Measurements from ENCODE around the gene FAM120A. TPM values are rescaled to one million over a fixed set of nuclear protein-coding genes. Genes with fewer than 3 reads are reported as not detected.

FAM120A gene
- total and polyA plus RNA-seq, 2 of the 13 experiments (the other 11 are each of a cell fraction or from before 2014, with no cell fraction given): 41.3 to 44.4 TPM

- TF ChIP-seq KDM4B (CRISPR knock-in tag; IDR thresholded peaks at IDR 0.05) (no peak), XBP1 (CRISPR knock-in tag; IDR thresholded peaks at IDR 0.05) (no peak)
These were observed 28.2 kb downstream of the FAM120A start (continued) for GRCh38 chr9:93479726-93480125.

- no peaks in the 10 kb centered on the region for H3K9me3 ChIP-seq (ENCODE audit: low read length)
- FAIRE-seq (no peak), ATAC-seq (no peak), DNase-seq (ENCODE audit: low spot score) (no peak)
- H3K36me3 ChIP-seq (replicated peaks in 1 of 2; ENCODE audit: control insufficient read depth in 1 of 2, insufficient read depth in 2 of 2, low read length in 2 of 2): peaks cover 17 to 61% of the 10 kb centered on the region in 2 experiments
- no peak overlapping the region for H2AFZ ChIP-seq (ENCODE audit: low read length)
- no peaks in the 10 kb centered on the region for H3K27me3 ChIP-seq (ENCODE audit: control insufficient read depth in 1 of 2, insufficient read depth in 2 of 2, low read length in 2 of 2)
- POLR2A ChIA-PET: no interaction called here
- CTCF ChIA-PET (ENCODE audit: low intra/inter-chr PET ratio, low total read pairs): no interaction called here
- no peak overlapping the region for H3K9ac ChIP-seq (ENCODE audit: insufficient read depth, low read depth, low read length)
- no peak overlapping the region for H3K27ac ChIP-seq (ENCODE audit: extremely low read length, insufficient read depth, low read length)
- no peak overlapping the region for H3K4me2 ChIP-seq (ENCODE audit: low read depth, low read length)
- H4K20me1 ChIP-seq (ENCODE audit: insufficient read depth, low read length): no peaks in the 10 kb centered on the region; the same call in 1 of the 2 replicates
- H3K79me2 ChIP-seq (ENCODE audit: insufficient read depth, low read length): peaks cover 47% of the 10 kb centered on the region
- intact Hi-C loops (cut with micrococcal nuclease; ENCODE audit: unreplicated experiment): no loop called here
- H3K4me3 ChIP-seq (replicated peaks in 1 of 3; ENCODE audit: insufficient read depth in 1 of 3, low read depth in 2 of 3, low read length in 3 of 3): no peak overlapping the region
- in situ Hi-C loops (cut with HindIII; ENCODE audit: extremely low pct_ligation_motif_present, low pct_unique_long_range_greater_than_20kb): no loop called here
- 97% methylated on average over 3 of the region's 4 CpGs for WGBS (ENCODE audit: low lambda C conversion rate)
- BruUV-seq (replicated peaks): no TSS peak
- no peaks in the 10 kb centered on the region for H3K4me1 ChIP-seq (ENCODE audit: insufficient read depth, low read length)
- no peak for TF ChIP-seq HINFP (CRISPR knock-in tag; IDR thresholded peaks at IDR 0.05; ENCODE audit: low read depth)
- TF ChIP-seq NFKBIZ (CRISPR knock-in tag; IDR thresholded peaks at IDR 0.05): no peak
- TF ChIP-seq TMF1 (CRISPR knock-in tag; IDR thresholded peaks at IDR 0.05; ENCODE audit: low read depth): no peak
- no peak for TF ChIP-seq STAT5B (CRISPR knock-in tag; IDR thresholded peaks at IDR 0.05)
- TF ChIP-seq NCOR1 (IDR thresholded peaks at IDR 0.05; ENCODE audit: borderline replicate concordance, low read length): no peak
- TF ChIP-seq ZNF629 (CRISPR knock-in tag; conservative IDR thresholded peaks at IDR 0.05): no peak
- no peak for TF ChIP-seq TBP (CRISPR knock-in tag; IDR thresholded peaks at IDR 0.05)
- no peak for TF ChIP-seq ZNF318 (CRISPR knock-in tag; IDR thresholded peaks at IDR 0.05)
These were observed 28.8 kb downstream of the FAM120A start for GRCh38 chr9:93480262-93480661.

Data from HepG2 (cell line).